Measurements from ENCODE around the gene BICDL2.

Gene BICDL2

GRCh38 chr16:3004781-3005284, 31.9 kb downstream of the BICDL2 start:
- no peaks in the 10 kb centered on the region for H3K9me3 ChIP-seq (ENCODE audit: insufficient read depth, low read depth, low read length)
- peaks cover 35% of the 10 kb centered on the region for H3K4me1 ChIP-seq (ENCODE audit: insufficient read depth, low read length)
- H3K27me3 ChIP-seq (ENCODE audit: insufficient read depth, low read length): no peaks in the 10 kb centered on the region
- WGBS: 2% methylated on average over 25 of the region's 25 CpGs
- peak overlapping the region; percentile 83; the same call in 1 of the 2 replicates for H3K27ac ChIP-seq (ENCODE audit: low read depth, low read length)
- H3K36me3 ChIP-seq (ENCODE audit: insufficient read depth, low read length): no peaks in the 10 kb centered on the region
- H3K9ac ChIP-seq (ENCODE audit: low read depth, low read length): peak overlapping the region; percentile 60; the same call in 1 of the 2 replicates
- H3K4me3 ChIP-seq (ENCODE audit: low read length): peak overlapping the region; percentile 65

GRCh38 chr16:3004319-3004718, 32.4 kb downstream of the BICDL2 start:
- Histone ChIP-seq H3K36me3 (ENCODE audit: insufficient read depth, low read length) (no peaks in the 10 kb centered on the region), H3K9ac (ENCODE audit: low read depth, low read length) (no peak overlapping the region), H3K4me3 (ENCODE audit: low read length) (peak overlapping the region; percentile 29; the same call in 1 of the 2 replicates), H3K9me3 (ENCODE audit: insufficient read depth, low read depth, low read length) (no peaks in the 10 kb centered on the region), H3K4me1 (ENCODE audit: insufficient read depth, low read length) (peaks cover 30% of the 10 kb centered on the region), H3K27me3 (ENCODE audit: insufficient read depth, low read length) (no peaks in the 10 kb centered on the region), H3K27ac (ENCODE audit: low read depth, low read length) (no peak overlapping the region)
- under 1% methylated on average over 67 of the region's 67 CpGs for WGBS

GRCh38 chr16:3003582-3004270, 33.0 kb downstream of the BICDL2 start:
- no peaks in the 10 kb centered on the region for H3K27me3 ChIP-seq (ENCODE audit: insufficient read depth, low read length)

GRCh38 chr16:3001316-3001715, 35.4 kb downstream of the BICDL2 start:
- WGBS: 76% methylated on average over 12 of the region's 12 CpGs
- no peak overlapping the region for H3K27ac ChIP-seq (ENCODE audit: low read depth, low read length)
- no peak overlapping the region for H3K4me3 ChIP-seq (ENCODE audit: low read length)
- H3K36me3 ChIP-seq (ENCODE audit: insufficient read depth, low read length): no peaks in the 10 kb centered on the region
- H3K9me3 ChIP-seq (ENCODE audit: insufficient read depth, low read depth, low read length): no peaks in the 10 kb centered on the region
- peaks cover 4% of the 10 kb centered on the region; the same call in 1 of the 2 replicates for H3K4me1 ChIP-seq (ENCODE audit: insufficient read depth, low read length)
- no peaks in the 10 kb centered on the region for H3K27me3 ChIP-seq (ENCODE audit: insufficient read depth, low read length)
- no peak overlapping the region for H3K9ac ChIP-seq (ENCODE audit: low read depth, low read length)

More at GRCh38 chr16:3003582-3004270, 33.0 kb downstream of the BICDL2 start:
- Histone ChIP-seq H3K9me3 (ENCODE audit: insufficient read depth, low read depth, low read length) (no peaks in the 10 kb centered on the region), H3K27ac (ENCODE audit: low read depth, low read length) (no peak overlapping the region), H3K4me3 (ENCODE audit: low read length) (peak overlapping the region; percentile 29; the same call in 1 of the 2 replicates), H3K4me1 (ENCODE audit: insufficient read depth, low read length) (peaks cover 24% of the 10 kb centered on the region), H3K9ac (ENCODE audit: low read depth, low read length) (no peak overlapping the region), H3K36me3 (ENCODE audit: insufficient read depth, low read length) (no peaks in the 10 kb centered on the region)
- 10% methylated on average over 58 of the region's 58 CpGs for WGBS

- H3K27ac ChIP-seq (ENCODE audit: low read depth, low read length): no peak overlapping the region
- no peaks in the 10 kb centered on the region for H3K27me3 ChIP-seq (ENCODE audit: insufficient read depth, low read length)
- H3K9ac ChIP-seq (ENCODE audit: low read depth, low read length): no peak overlapping the region
- no peak overlapping the region for H3K4me3 ChIP-seq (ENCODE audit: low read length)
- no peaks in the 10 kb centered on the region for H3K4me1 ChIP-seq (ENCODE audit: insufficient read depth, low read length)
- H3K36me3 ChIP-seq (ENCODE audit: insufficient read depth, low read length): no peaks in the 10 kb centered on the region
- H3K9me3 ChIP-seq (ENCODE audit: insufficient read depth, low read depth, low read length): no peaks in the 10 kb centered on the region
- WGBS: 90% methylated on average over 4 of the region's 4 CpGs
Observed at GRCh38 chr16:3000540-3000939, 36.2 kb downstream of the BICDL2 start.

GRCh38 chr16:2999929-3000328, 36.8 kb downstream of the BICDL2 start:
- H3K36me3 ChIP-seq (ENCODE audit: insufficient read depth, low read length): no peaks in the 10 kb centered on the region
- no peaks in the 10 kb centered on the region for H3K27me3 ChIP-seq (ENCODE audit: insufficient read depth, low read length)
- no peaks in the 10 kb centered on the region for H3K9me3 ChIP-seq (ENCODE audit: insufficient read depth, low read depth, low read length)
- H3K27ac ChIP-seq (ENCODE audit: low read depth, low read length): no peak overlapping the region
- no peaks in the 10 kb centered on the region for H3K4me1 ChIP-seq (ENCODE audit: insufficient read depth, low read length)
- WGBS: 92% methylated on average over 6 of the region's 6 CpGs
- H3K9ac ChIP-seq (ENCODE audit: low read depth, low read length): no peak overlapping the region
- H3K4me3 ChIP-seq (ENCODE audit: low read length): no peak overlapping the region

- Histone ChIP-seq H3K27me3 (ENCODE audit: insufficient read depth, low read length) (no peaks in the 10 kb centered on the region), H3K9me3 (ENCODE audit: insufficient read depth, low read depth, low read length) (no peaks in the 10 kb centered on the region), H3K27ac (ENCODE audit: low read depth, low read length) (no peak overlapping the region), H3K36me3 (ENCODE audit: insufficient read depth, low read length) (no peaks in the 10 kb centered on the region), H3K4me1 (ENCODE audit: insufficient read depth, low read length) (no peaks in the 10 kb centered on the region), H3K4me3 (ENCODE audit: low read length) (no peak overlapping the region), H3K9ac (ENCODE audit: low read depth, low read length) (no peak overlapping the region)
- WGBS: 86% methylated on average over 13 of the region's 13 CpGs
Observed at GRCh38 chr16:2996298-2996697, 40.4 kb downstream of the BICDL2 start.

GRCh38 chr16:2992383-2993081, 44.2 kb downstream of the BICDL2 start:
- H3K27me3 ChIP-seq (ENCODE audit: insufficient read depth, low read length): no peaks in the 10 kb centered on the region
- no peaks in the 10 kb centered on the region for H3K36me3 ChIP-seq (ENCODE audit: insufficient read depth, low read length)
- H3K9ac ChIP-seq (ENCODE audit: low read depth, low read length): no peak overlapping the region
- no peaks in the 10 kb centered on the region for H3K9me3 ChIP-seq (ENCODE audit: insufficient read depth, low read depth, low read length)
- H3K4me1 ChIP-seq (ENCODE audit: insufficient read depth, low read length): peaks cover 16% of the 10 kb centered on the region
- WGBS: 92% methylated on average over 11 of the region's 14 CpGs
- H3K27ac ChIP-seq (ENCODE audit: low read depth, low read length): no peak overlapping the region
- H3K4me3 ChIP-seq (ENCODE audit: low read length): no peak overlapping the region

- H3K4me1 ChIP-seq (ENCODE audit: insufficient read depth, low read length): peaks cover 16% of the 10 kb centered on the region
- H3K9me3 ChIP-seq (ENCODE audit: insufficient read depth, low read depth, low read length): no peaks in the 10 kb centered on the region
- WGBS: 90% methylated on average over 11 of the region's 12 CpGs
- no peak overlapping the region for H3K27ac ChIP-seq (ENCODE audit: low read depth, low read length)
- no peak overlapping the region for H3K4me3 ChIP-seq (ENCODE audit: low read length)
- no peak overlapping the region for H3K9ac ChIP-seq (ENCODE audit: low read depth, low read length)
- H3K27me3 ChIP-seq (ENCODE audit: insufficient read depth, low read length): no peaks in the 10 kb centered on the region
- no peaks in the 10 kb centered on the region for H3K36me3 ChIP-seq (ENCODE audit: insufficient read depth, low read length)
Observed at GRCh38 chr16:2991566-2992261, 45.0 kb downstream of the BICDL2 start.

- peaks cover 16% of the 10 kb centered on the region for H3K4me1 ChIP-seq (ENCODE audit: insufficient read depth, low read length)
- H3K4me3 ChIP-seq (ENCODE audit: low read length): no peak overlapping the region
- H3K27ac ChIP-seq (ENCODE audit: low read depth, low read length): no peak overlapping the region
- no peaks in the 10 kb centered on the region for H3K36me3 ChIP-seq (ENCODE audit: insufficient read depth, low read length)
- 73% methylated on average over 10 of the region's 10 CpGs for WGBS
- no peaks in the 10 kb centered on the region for H3K27me3 ChIP-seq (ENCODE audit: insufficient read depth, low read length)
- H3K9me3 ChIP-seq (ENCODE audit: insufficient read depth, low read depth, low read length): no peaks in the 10 kb centered on the region
- H3K9ac ChIP-seq (ENCODE audit: low read depth, low read length): no peak overlapping the region
Observed at GRCh38 chr16:2990891-2991290, 45.9 kb downstream of the BICDL2 start.

- Histone ChIP-seq H3K36me3 (ENCODE audit: insufficient read depth, low read length) (no peaks in the 10 kb centered on the region), H3K4me3 (ENCODE audit: low read length) (no peak overlapping the region), H3K27me3 (ENCODE audit: insufficient read depth, low read length) (no peaks in the 10 kb centered on the region), H3K9me3 (ENCODE audit: insufficient read depth, low read depth, low read length) (no peaks in the 10 kb centered on the region), H3K27ac (ENCODE audit: low read depth, low read length) (no peak overlapping the region), H3K9ac (ENCODE audit: low read depth, low read length) (no peak overlapping the region), H3K4me1 (ENCODE audit: insufficient read depth, low read length) (peaks cover 16% of the 10 kb centered on the region)
- 57% methylated on average over 8 of the region's 8 CpGs for WGBS
Observed at GRCh38 chr16:2988590-2989099, 48.1 kb downstream of the BICDL2 start.
